Right lobe of liver (tissue), 4 donors: ENCODE data around the gene FAM83D.

Experiments
- CTCF ChIP-seq, 4 donors: fragments of 200-600 bp in 3 of 4; fragments of 450-650 bp in 1 of 4; IDR thresholded peaks; one replicate each; pipeline versions ENCODE4 v1.5.1 to v1.8.0; 2016 to 2022; ENCODE audit warnings: antibody characterized with exemption in 4 of 4, mild to moderate bottlenecking in 2 of 4
- POLR2A ChIP-seq: fragments of 450-650 bp; IDR thresholded peaks from one replicate; pipeline ENCODE4 v1.6.1; 2017; ENCODE audit warnings: antibody characterized with exemption, mild to moderate bottlenecking
- donor health status: DM: no; HTN: no; CAD: no.
- donor health status: DM: no; HTN: no; CAD: no.
- donor health status: DM: no; HTN: yes; CAD: no.

GRCh38 chr20:38937978-38938473, 11.8 kb downstream of the FAM83D start:
- TF ChIP-seq POLR2A (no peak), CTCF (IDR thresholded peaks at IDR 0.05) (no peak)
